DOHH2 (cell line): ENCODE results near the gene AURKA.

Experiments used
- CTCF ChIP-seq: fragments of 200-600 bp; sonication (generic); IDR thresholded peaks from one replicate; pipeline ENCODE4 v1.5.1; 2014; ENCODE audit warnings: antibody characterized with exemption, mild to moderate bottlenecking, low read depth, low read length; ENCODE audit not compliant: poor library complexity, severe bottlenecking
- EZH2phosphoT487 ChIP-seq: fragments of 200-600 bp; sonication (generic); IDR thresholded peaks from 2 replicates; pipeline ENCODE4 v1.6.1; 2017; ENCODE audit warnings: borderline replicate concordance, mild to moderate bottlenecking, antibody characterized with exemption, low read length, moderate library complexity, mixed read lengths

GRCh38 chr20:56362833-56363413 is 29.1 kb downstream of the AURKA start:
- TF ChIP-seq CTCF (no peak), EZH2phosphoT487 (no peak)
